ENCODE results near the gene DENND4C. TPM values are rescaled to one million over a fixed set of nuclear protein-coding genes. Genes with fewer than 3 reads are reported as not detected.
A peak's percentile ranks its signal among the peaks of the same experiment; 100 is the strongest.
"Not testable (repeated sequence)": the region's sequence is repeated elsewhere in the genome, so short reads cannot be mapped to it uniquely, and the experiment has no call there.

DENND4C gene
- total and polyA plus RNA-seq, 5 experiments from 2014 or later = 31.0 to 74.4 (median 40.2) TPM

GRCh38 chr9:19231126-19231903, 822 bp downstream of the DENND4C start:
- Mint-ChIP-seq H3K9me3 (no peaks in the 10 kb centered on the region), H3K36me3 (peaks cover 0 to 4% (median 0%) of the 10 kb centered on the region in 3 donors), H3K4me3 (no peak overlapping the region), H3K27ac (no peak overlapping the region), H3K27me3 (no peaks in the 10 kb centered on the region), H3K4me1 (peaks cover 5 to 27% (median 22%) of the 10 kb centered on the region in 4 donors)
- DNase-seq = peak in 1 of 10 donors; percentile 4
- POLR2A ChIA-PET = interaction anchor here (1.1 to 5.0 kb wide), 12 partner anchors 9 to 1391 kb away, joined by 3 to 66 read pairs (median 5); partner anchors contain the start of genes MLLT3, PLIN2, RPS6 and RRAGA
- ATAC-seq = peak; percentile 17 to 26

- no peak overlapping the region for H3K4me3 Mint-ChIP-seq
- H3K4me1 Mint-ChIP-seq = peaks cover 6 to 35% (median 29%) of the 10 kb centered on the region in 4 donors
- no peaks in the 10 kb centered on the region for H3K27me3 Mint-ChIP-seq
- peaks cover 0 to 5% (median 0%) of the 10 kb centered on the region in 3 donors for H3K36me3 Mint-ChIP-seq
- POLR2A ChIA-PET = interaction anchor here (0.5 to 5.0 kb wide), 7 partner anchors 8 to 183 kb away, joined by 3 to 66 read pairs (median 9); partner anchors contain the start of genes RPS6 and RRAGA
- no peak overlapping the region for H3K27ac Mint-ChIP-seq
- ATAC-seq = no peak
- peak in 1 of 10 donors; percentile 13 for DNase-seq
- no peaks in the 10 kb centered on the region for H3K9me3 Mint-ChIP-seq
Measured at GRCh38 chr9:19231904-19232822, 1.7 kb downstream of the DENND4C start.

- ATAC-seq (no peak), DNase-seq (peak in 2 of 10 donors; percentile 7 to 10)
- POLR2A ChIA-PET = interaction anchor here (0.7 to 5.0 kb wide), 6 partner anchors 9 to 184 kb away, joined by 3 to 66 read pairs (median 6); partner anchors contain the start of gene RRAGA
- peaks cover 0 to 5% (median 0%) of the 10 kb centered on the region in 3 donors for H3K36me3 Mint-ChIP-seq
- H3K27me3 Mint-ChIP-seq = no peaks in the 10 kb centered on the region
- no peak overlapping the region for H3K27ac Mint-ChIP-seq
- no peaks in the 10 kb centered on the region for H3K9me3 Mint-ChIP-seq
- peaks cover 6 to 39% (median 30%) of the 10 kb centered on the region in 4 donors for H3K4me1 Mint-ChIP-seq
- no peak overlapping the region for H3K4me3 Mint-ChIP-seq
Measured at GRCh38 chr9:19232823-19233194, 2.3 kb downstream of the DENND4C start.

- ATAC-seq (no peak), DNase-seq (no peak)
- H3K4me3 Mint-ChIP-seq = peak overlapping the region in 2 of 10 donors; percentile 11 to 22
- H3K27ac Mint-ChIP-seq = peak overlapping the region in 2 of 10 donors; percentile 56 to 67
- peaks cover 6 to 36% (median 30%) of the 10 kb centered on the region in 4 donors for H3K4me1 Mint-ChIP-seq
- H3K9me3 Mint-ChIP-seq = no peaks in the 10 kb centered on the region
- peaks cover 0 to 5% (median 0%) of the 10 kb centered on the region in 3 donors for H3K36me3 Mint-ChIP-seq
- no peaks in the 10 kb centered on the region for H3K27me3 Mint-ChIP-seq
- POLR2A ChIA-PET = interaction anchor here (0.7 to 5.0 kb wide), 6 partner anchors 11 to 184 kb away, joined by 3 to 66 read pairs (median 7); partner anchors contain the start of genes RPS6 and RRAGA
Measured at GRCh38 chr9:19233344-19233743, 2.9 kb downstream of the DENND4C start.

- POLR2A ChIA-PET = interaction anchor here (0.9 kb wide), 1 partner anchor 9 kb away, joined by 3 read pairs; the partner anchor contains the start of gene DENND4C
- Mint-ChIP-seq H3K27me3 (no peaks in the 10 kb centered on the region), H3K36me3 (peaks cover 0 to 40% (median 12%) of the 10 kb centered on the region in 3 donors), H3K27ac (no peak overlapping the region), H3K9me3 (no peaks in the 10 kb centered on the region), H3K4me1 (peaks cover 22 to 68% (median 53%) of the 10 kb centered on the region in 4 donors), H3K4me3 (no peak overlapping the region)
- no peak for DNase-seq
- ATAC-seq = no peak
Measured at GRCh38 chr9:19239955-19240354, 9.5 kb downstream of the DENND4C start.

- Mint-ChIP-seq H3K9me3 (no peaks in the 10 kb centered on the region), H3K4me3 (peak overlapping the region in 1 of 10 donors; percentile 28), H3K4me1 (peaks cover 22 to 74% (median 51%) of the 10 kb centered on the region in 4 donors), H3K27ac (peak overlapping the region in 1 of 10 donors; percentile 63), H3K36me3 (peaks cover 0 to 47% (median 16%) of the 10 kb centered on the region in 3 donors), H3K27me3 (no peaks in the 10 kb centered on the region)
- POLR2A ChIA-PET = interaction anchor here (2.3 kb wide), 1 partner anchor 11 kb away, joined by 9 read pairs; the partner anchor contains the start of gene DENND4C
- ATAC-seq = no peak
- DNase-seq = no peak
Measured at GRCh38 chr9:19241728-19242127, 11.2 kb downstream of the DENND4C start.

GRCh38 chr9:19243366-19244033, 13.0 kb downstream of the DENND4C start:
- Mint-ChIP-seq H3K9me3 (no peaks in the 10 kb centered on the region), H3K27ac (peak overlapping the region in 2 of 10 donors; percentile 31 to 46)

GRCh38 chr9:19246891-19247290, 16.4 kb downstream of the DENND4C start:
- no peak for ATAC-seq
- no peaks in the 10 kb centered on the region for H3K9me3 Mint-ChIP-seq
- H3K27ac Mint-ChIP-seq = peak overlapping the region in 3 of 10 donors; percentile 7 to 92 (median 46)
- POLR2A ChIA-PET = no interaction called here
- no peak overlapping the region for H3K4me3 Mint-ChIP-seq
- no peaks in the 10 kb centered on the region for H3K27me3 Mint-ChIP-seq
- peaks cover 0 to 49% (median 15%) of the 10 kb centered on the region in 3 donors for H3K36me3 Mint-ChIP-seq
- peaks cover 44 to 80% (median 66%) of the 10 kb centered on the region in 4 donors for H3K4me1 Mint-ChIP-seq
- no peak for DNase-seq

More at GRCh38 chr9:19243366-19244033, 13.0 kb downstream of the DENND4C start:
- no peak for DNase-seq
- POLR2A ChIA-PET = no interaction called here
- Mint-ChIP-seq H3K4me1 (peaks cover 35 to 83% (median 62%) of the 10 kb centered on the region in 4 donors), H3K27me3 (no peaks in the 10 kb centered on the region), H3K36me3 (peaks cover 0 to 61% (median 22%) of the 10 kb centered on the region in 3 donors), H3K4me3 (no peak overlapping the region)
- ATAC-seq = no peak

GRCh38 chr9:19247420-19247819, 16.9 kb downstream of the DENND4C start:
- peaks cover 43 to 80% (median 66%) of the 10 kb centered on the region in 4 donors for H3K4me1 Mint-ChIP-seq
- POLR2A ChIA-PET = no interaction called here
- ATAC-seq = no peak
- DNase-seq = no peak
- no peak overlapping the region for H3K4me3 Mint-ChIP-seq
- H3K36me3 Mint-ChIP-seq = peaks cover 0 to 48% (median 15%) of the 10 kb centered on the region in 3 donors
- peak overlapping the region in 3 of 10 donors; percentile 1 to 92 (median 46) for H3K27ac Mint-ChIP-seq
- H3K9me3 Mint-ChIP-seq = no peaks in the 10 kb centered on the region
- H3K27me3 Mint-ChIP-seq = no peaks in the 10 kb centered on the region

- Mint-ChIP-seq H3K36me3 (peaks cover 0 to 40% (median 13%) of the 10 kb centered on the region in 3 donors), H3K4me1 (peaks cover 43 to 83% (median 73%) of the 10 kb centered on the region in 4 donors)
- not testable (repeated sequence) for ATAC-seq
Measured at GRCh38 chr9:19250346-19250745, 19.9 kb downstream of the DENND4C start.

GRCh38 chr9:19251203-19251602, 20.7 kb downstream of the DENND4C start:
- peak overlapping the region in 1 of 10 donors; percentile 58 for H3K27ac Mint-ChIP-seq
- H3K27me3 Mint-ChIP-seq, ATAC-seq, POLR2A ChIA-PET, H3K4me3 Mint-ChIP-seq, H3K9me3 Mint-ChIP-seq, DNase-seq: not testable (repeated sequence)
- H3K36me3 Mint-ChIP-seq = peaks cover 0 to 33% (median 9%) of the 10 kb centered on the region in 3 donors
- peaks cover 42 to 78% (median 68%) of the 10 kb centered on the region in 4 donors for H3K4me1 Mint-ChIP-seq

More at GRCh38 chr9:19250346-19250745, 19.9 kb downstream of the DENND4C start:
- H3K9me3 Mint-ChIP-seq, DNase-seq, H3K4me3 Mint-ChIP-seq, POLR2A ChIA-PET, H3K27me3 Mint-ChIP-seq: not testable (repeated sequence)
- peak overlapping the region in 3 of 10 donors; percentile 3 to 43 (median 27) for H3K27ac Mint-ChIP-seq

Data from naive thymus-derived CD8-positive, alpha-beta T cell (primary cell).